Hepatocyte (in vitro differentiated cells): Measurements from ENCODE around the gene TMEFF1. TPM values are rescaled to one million over a fixed set of nuclear protein-coding genes. Genes with fewer than 3 reads are reported as not detected.

ENCODE experiments used
- DNase-seq: peaks from one replicate; pipeline ENCODE4 v3.0.0-alpha.2; 2016; ENCODE audit warnings: low spot score
- H2AFZ ChIP-seq: fragments of 200-600 bp; sonication (generic); 2 replicates; pipeline ENCODE4 v1.6.0; 2016; ENCODE audit warnings: antibody characterized with exemption, mild to moderate bottlenecking
- H3K27ac ChIP-seq: fragments of 200-600 bp; sonication (generic); 2 replicates; pipeline ENCODE4 v1.5.1; 2016; ENCODE audit warnings: mild to moderate bottlenecking
- H3K27me3 ChIP-seq: fragments of 200-600 bp; sonication (generic); 2 replicates; pipeline ENCODE4 v1.6.1; 2016
- H3K36me3 ChIP-seq: fragments of 200-600 bp; sonication (generic); replicated peaks from 2 replicates; pipeline ENCODE4 v1.5.1; 2016; ENCODE audit warnings: low read depth; ENCODE audit not compliant: insufficient read depth
- H3K4me1 ChIP-seq: fragments of 200-600 bp; sonication (generic); 2 replicates; pipeline ENCODE4 v1.5.1; 2016; ENCODE audit warnings: mild to moderate bottlenecking, moderate library complexity; ENCODE audit not compliant: insufficient read depth
- H3K4me2 ChIP-seq: fragments of 200-600 bp; sonication (generic); 2 replicates; pipeline ENCODE4 v1.6.0; 2016
- H3K4me3 ChIP-seq: fragments of 200-600 bp; sonication (generic); 2 replicates; pipeline ENCODE4 v1.5.1; 2016; ENCODE audit warnings: mild to moderate bottlenecking
- H3K79me2 ChIP-seq: fragments of 200-600 bp; sonication (generic); 2 replicates; pipeline ENCODE4 v1.6.0; 2017; ENCODE audit warnings: mild to moderate bottlenecking
- H3K9me2 ChIP-seq: fragments of 200-600 bp; sonication (generic); replicated peaks from 2 replicates; pipeline ENCODE4 v1.6.0; 2017; ENCODE audit warnings: mild to moderate bottlenecking; ENCODE audit not compliant: insufficient read depth
- H3K9me3 ChIP-seq: fragments of 200-600 bp; sonication (generic); 2 replicates; pipeline ENCODE4 v1.5.1; 2016; ENCODE audit warnings: low read depth, mild to moderate bottlenecking
- H4K20me1 ChIP-seq: fragments of 200-600 bp; sonication (generic); 2 replicates; pipeline ENCODE4 v1.6.0; 2016; ENCODE audit warnings: mild to moderate bottlenecking; ENCODE audit not compliant: insufficient read depth, poor library complexity, severe bottlenecking
- CTCF ChIP-seq: fragments of 200-600 bp; sonication (generic); IDR thresholded peaks from 2 replicates; pipeline ENCODE4 v1.5.1; 2016; ENCODE audit warnings: antibody characterized with exemption, mild to moderate bottlenecking; ENCODE audit not compliant: poor library complexity
- EZH2 ChIP-seq: fragments of 200-600 bp; sonication (generic); IDR thresholded peaks from 2 replicates; pipeline ENCODE4 v1.6.1; 2016; ENCODE audit warnings: antibody characterized with exemption, mild to moderate bottlenecking, borderline replicate concordance
- EZH2phosphoT487 ChIP-seq: fragments of 200-600 bp; sonication (generic); IDR thresholded peaks from one replicate; pipeline ENCODE4 v1.6.1; 2018; ENCODE audit warnings: antibody characterized with exemption, mild to moderate bottlenecking, low read depth, moderate library complexity; ENCODE audit not compliant: unreplicated experiment, severe bottlenecking
- WGBS: methylation state at CpG from one replicate; pipeline ENCODE4 v1.1.6; 2016; ENCODE audit warnings: low lambda C conversion rate; ENCODE audit errors: missing lambda C conversion rate; 5-methylcytosine and 5-hydroxymethylcytosine counted together
- polyA plus RNA-seq: library from polyadenylated mRNA; unstranded; fragments of >200 nt; fragmentation: Nextera tagmentation; extraction: Ambion mirVana; gene quantifications from 2 replicates; pipeline ENCODE4 v1.2.1, GENCODE V29; 2016
- total RNA-seq: library from RNA; depleted of rRNA; stranded (reverse); fragments of >200 nt; gene quantifications from 2 replicates; pipeline ENCODE4 v1.2.3, GENCODE V29; 2014

TMEFF1 gene
- total and polyA plus RNA-seq, 2 experiments from 2014 or later: 5.9 to 8.7 TPM

- TF ChIP-seq EZH2phosphoT487 (no peak), EZH2 (no peak), CTCF (no peak)
- Histone ChIP-seq H3K27me3 (no peaks in the 10 kb centered on the region), H3K27ac (no peak overlapping the region), H2AFZ (no peak overlapping the region), H3K9me3 (no peaks in the 10 kb centered on the region), H4K20me1 (peaks cover 5% of the 10 kb centered on the region), H3K4me3 (no peak overlapping the region), H3K4me1 (peaks cover 9% of the 10 kb centered on the region), H3K79me2 (peaks cover 18% of the 10 kb centered on the region), H3K36me3 (no peaks in the 10 kb centered on the region), H3K9me2 (no peaks in the 10 kb centered on the region), H3K4me2 (no peak overlapping the region)
- DNase-seq: no peak
These were observed 25.9 kb upstream of the TMEFF1 start for GRCh38 chr9:100447041-100447440.

- H3K4me1 ChIP-seq: peaks cover 9% of the 10 kb centered on the region
- no peak for DNase-seq
- no peak overlapping the region for H3K4me3 ChIP-seq
- 89% methylated on average over 2 of the region's 2 CpGs for WGBS
- no peaks in the 10 kb centered on the region for H3K27me3 ChIP-seq
- H3K9me2 ChIP-seq: no peaks in the 10 kb centered on the region
- no peak overlapping the region for H3K27ac ChIP-seq
- no peak overlapping the region for H2AFZ ChIP-seq
- no peak for TF ChIP-seq EZH2
- TF ChIP-seq CTCF: no peak
- no peak for TF ChIP-seq EZH2phosphoT487
- H3K9me3 ChIP-seq: no peaks in the 10 kb centered on the region
- H3K79me2 ChIP-seq: peaks cover 13% of the 10 kb centered on the region
- peaks cover 5% of the 10 kb centered on the region for H4K20me1 ChIP-seq
- no peak overlapping the region for H3K4me2 ChIP-seq
- H3K36me3 ChIP-seq: no peaks in the 10 kb centered on the region
These were observed 24.7 kb upstream of the TMEFF1 start for GRCh38 chr9:100448266-100448665.

GRCh38 chr9:100449420-100449819 is 23.5 kb upstream of the TMEFF1 start:
- peaks cover 11% of the 10 kb centered on the region for H3K79me2 ChIP-seq
- no peaks in the 10 kb centered on the region for H3K9me3 ChIP-seq
- H3K4me2 ChIP-seq: no peak overlapping the region
- no peaks in the 10 kb centered on the region for H3K36me3 ChIP-seq
- H3K27me3 ChIP-seq: no peaks in the 10 kb centered on the region
- DNase-seq: no peak
- no peak for TF ChIP-seq EZH2phosphoT487
- H3K4me1 ChIP-seq: no peaks in the 10 kb centered on the region
- H4K20me1 ChIP-seq: no peaks in the 10 kb centered on the region
- no peak overlapping the region for H3K4me3 ChIP-seq
- H3K9me2 ChIP-seq: no peaks in the 10 kb centered on the region
- WGBS: 92% methylated on average over 2 of the region's 2 CpGs
- H2AFZ ChIP-seq: no peak overlapping the region
- H3K27ac ChIP-seq: no peak overlapping the region

- no peaks in the 10 kb centered on the region for H3K4me1 ChIP-seq
- WGBS: 98% methylated on average over 2 of the region's 2 CpGs
- H2AFZ ChIP-seq: no peak overlapping the region
- H3K9me3 ChIP-seq: no peaks in the 10 kb centered on the region
- no peak for DNase-seq
- no peak overlapping the region for H3K27ac ChIP-seq
- H3K79me2 ChIP-seq: no peaks in the 10 kb centered on the region
- H3K4me3 ChIP-seq: no peak overlapping the region
- H3K27me3 ChIP-seq: no peaks in the 10 kb centered on the region
- no peaks in the 10 kb centered on the region for H4K20me1 ChIP-seq
- H3K36me3 ChIP-seq: no peaks in the 10 kb centered on the region
- H3K9me2 ChIP-seq: no peaks in the 10 kb centered on the region
- no peak for TF ChIP-seq CTCF
- TF ChIP-seq EZH2phosphoT487: no peak
- no peak for TF ChIP-seq EZH2
- H3K4me2 ChIP-seq: no peak overlapping the region
These were observed 20.1 kb upstream of the TMEFF1 start for GRCh38 chr9:100452894-100453293.
